ENCODE measurements around the gene ANAPC15.
"Not testable (repeated sequence)": the region's sequence is repeated elsewhere in the genome, so short reads cannot be mapped to it uniquely, and the experiment has no call there.

ANAPC15 gene

GRCh38 chr11:72138821-72139390 lies 26.4 kb upstream of the ANAPC15 start:
- no peak for DNase-seq (ENCODE audit: low spot score)
- TF ChIP-seq CTCF (IDR thresholded peaks at IDR 0.05; ENCODE audit: borderline replicate concordance, control extremely low read depth, extremely low read depth, insufficient read depth, missing control alignments), result no peak
- in situ Hi-C loops (cut with MboI; ENCODE audit: low sequenced_read_pairs, unreplicated experiment), result no loop called here

- DNase-seq (ENCODE audit: low spot score), result no peak
- no peak for TF ChIP-seq CTCF (IDR thresholded peaks at IDR 0.05; ENCODE audit: borderline replicate concordance, control extremely low read depth, extremely low read depth, insufficient read depth, missing control alignments)
- in situ Hi-C loops (cut with MboI; ENCODE audit: low sequenced_read_pairs, unreplicated experiment), result no loop called here
Observed at GRCh38 chr11:72136684-72137262, 24.3 kb upstream of the ANAPC15 start.

GRCh38 chr11:72135891-72136683 lies 23.6 kb upstream of the ANAPC15 start:
- no peak for DNase-seq (ENCODE audit: low spot score)
- in situ Hi-C loops (cut with MboI; ENCODE audit: low sequenced_read_pairs, unreplicated experiment), result no loop called here
- TF ChIP-seq CTCF (IDR thresholded peaks at IDR 0.05; ENCODE audit: borderline replicate concordance, control extremely low read depth, extremely low read depth, insufficient read depth, missing control alignments), result no peak

- DNase-seq (ENCODE audit: low spot score); in situ Hi-C loops (cut with MboI; ENCODE audit: low sequenced_read_pairs, unreplicated experiment): not testable (repeated sequence)
Observed at GRCh38 chr11:72135473-72135872, 23.0 kb upstream of the ANAPC15 start, which contains the start of gene FOLR3. Gene FOLR3, plus strand, starts transcription at chr11:72135725. Its CDS starts 228 bp downstream, at chr11:72135953.

GRCh38 chr11:72132646-72133045 lies 20.2 kb upstream of the ANAPC15 start:
- no peak for DNase-seq (ENCODE audit: low spot score)
- TF ChIP-seq CTCF (IDR thresholded peaks at IDR 0.05; ENCODE audit: borderline replicate concordance, control extremely low read depth, extremely low read depth, insufficient read depth, missing control alignments), result no peak
- in situ Hi-C loops (cut with MboI; ENCODE audit: low sequenced_read_pairs, unreplicated experiment), result no loop called here

GRCh38 chr11:72129381-72129780 lies 16.9 kb upstream of the ANAPC15 start:
- in situ Hi-C loops (cut with MboI; ENCODE audit: low sequenced_read_pairs, unreplicated experiment), result no loop called here
- DNase-seq (ENCODE audit: low spot score), result no peak
- TF ChIP-seq CTCF (IDR thresholded peaks at IDR 0.05; ENCODE audit: borderline replicate concordance, control extremely low read depth, extremely low read depth, insufficient read depth, missing control alignments), result no peak

GRCh38 chr11:72127923-72128322 lies 15.4 kb upstream of the ANAPC15 start:
- no peak for TF ChIP-seq CTCF (IDR thresholded peaks at IDR 0.05; ENCODE audit: borderline replicate concordance, control extremely low read depth, extremely low read depth, insufficient read depth, missing control alignments)
- in situ Hi-C loops (cut with MboI; ENCODE audit: low sequenced_read_pairs, unreplicated experiment), result no loop called here
- no peak for DNase-seq (ENCODE audit: low spot score)
